EH (cell line): ENCODE data around the gene NF1.
A peak's percentile ranks its signal among the peaks of the same experiment; 100 is the strongest.
"Not testable (repeated sequence)": the region's sequence is repeated elsewhere in the genome, so short reads cannot be mapped to it uniquely, and the experiment has no call there.

Experiments used
- DNase-seq: peaks from one replicate; pipeline ENCODE4 v3.0.0-alpha.2; 2015; ENCODE audit warnings: low read depth

NF1 gene

DNA sequence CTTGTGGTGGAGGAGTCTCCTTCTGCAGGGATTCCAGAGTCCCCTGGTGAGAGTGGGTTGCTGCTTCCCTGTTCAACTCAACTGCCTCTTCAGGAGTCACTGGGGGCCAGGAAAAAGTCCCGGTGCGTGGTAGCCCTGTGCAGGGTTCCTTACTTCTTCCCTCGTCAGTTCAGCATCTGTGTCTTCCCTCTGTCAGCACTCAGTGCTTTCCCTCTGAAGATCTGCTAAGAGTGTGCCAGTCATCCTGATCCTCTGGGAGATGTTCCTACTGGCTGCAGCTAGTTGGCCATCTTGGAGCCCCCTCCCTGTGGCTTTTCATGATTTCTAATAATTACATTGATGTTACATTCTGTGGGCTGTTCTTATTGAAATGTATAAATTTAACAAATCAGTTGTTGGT, 36.5 kb downstream of the NF1 start:
- DNase-seq: no peak

GRCh38 chr17:31132977-31133376, 38.2 kb downstream of the NF1 start:
- DNase-seq: no peak

- peak; percentile 14 for DNase-seq
These were observed 39.8 kb downstream of the NF1 start for GRCh38 chr17:31134576-31134975.

- no peak for DNase-seq
These were observed 41.5 kb downstream of the NF1 start for GRCh38 chr17:31136319-31136718.

- DNase-seq: no peak
These were observed 45.3 kb downstream of the NF1 start for GRCh38 chr17:31140111-31140510.

GRCh38 chr17:31144428-31144827, 49.7 kb downstream of the NF1 start:
- no peak for DNase-seq

DNA sequence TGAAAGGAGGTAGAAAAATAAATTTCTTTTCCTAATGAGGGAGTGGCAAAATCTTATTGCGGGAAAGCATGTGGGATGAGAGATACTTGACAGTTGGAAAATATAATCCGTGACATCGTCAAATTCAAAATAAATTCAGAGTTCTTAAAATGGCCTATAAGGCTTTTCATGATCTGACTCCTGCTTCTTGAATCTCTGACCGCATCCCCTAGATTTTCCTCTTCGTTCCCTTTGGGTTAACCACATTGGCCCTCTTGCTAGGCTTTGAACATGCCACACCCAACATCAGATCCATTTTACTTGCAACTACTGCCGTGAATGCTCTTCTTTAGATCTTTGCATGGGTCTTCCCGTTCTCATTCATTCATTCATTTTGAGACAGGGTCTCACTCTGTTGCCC, 50.1 kb downstream of the NF1 start:
- DNase-seq: no peak

DNA sequence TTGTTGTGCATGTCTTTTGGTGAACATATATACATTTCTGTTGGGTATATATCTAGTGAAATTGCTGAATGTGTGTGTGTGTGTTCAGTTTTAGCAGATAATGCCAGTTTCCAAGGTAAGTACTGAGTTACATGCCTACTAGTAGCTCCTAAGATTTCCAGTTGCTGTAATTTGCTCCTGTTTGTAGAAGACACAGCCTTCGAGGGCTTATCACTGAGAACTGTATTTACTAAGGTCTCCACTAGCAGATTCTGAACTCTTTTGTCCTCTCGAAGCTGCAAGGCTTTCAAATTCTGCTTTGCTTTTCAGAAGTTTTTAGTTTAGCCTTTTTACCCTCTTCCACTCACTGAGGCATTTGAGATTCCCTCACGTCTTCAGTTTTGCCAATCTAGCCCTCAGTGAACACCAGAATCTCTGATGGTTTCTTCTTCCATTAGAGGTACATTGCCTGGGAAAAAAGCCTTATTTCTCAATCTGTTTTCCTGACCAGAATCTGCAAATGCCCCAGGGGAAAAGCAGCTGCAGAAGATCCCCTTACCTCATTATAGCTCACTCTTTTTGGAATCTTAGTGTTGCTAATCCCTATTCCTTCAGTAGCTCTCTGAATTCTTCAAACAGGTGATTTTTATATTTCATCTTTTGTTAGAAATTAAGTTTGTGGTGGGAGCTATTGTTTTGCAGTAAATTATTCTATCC, 52.9 kb downstream of the NF1 start:
- peak; percentile 55 for DNase-seq

GRCh38 chr17:31148205-31148604, 53.4 kb downstream of the NF1 start:
- peak; percentile 63 for DNase-seq

DNA sequence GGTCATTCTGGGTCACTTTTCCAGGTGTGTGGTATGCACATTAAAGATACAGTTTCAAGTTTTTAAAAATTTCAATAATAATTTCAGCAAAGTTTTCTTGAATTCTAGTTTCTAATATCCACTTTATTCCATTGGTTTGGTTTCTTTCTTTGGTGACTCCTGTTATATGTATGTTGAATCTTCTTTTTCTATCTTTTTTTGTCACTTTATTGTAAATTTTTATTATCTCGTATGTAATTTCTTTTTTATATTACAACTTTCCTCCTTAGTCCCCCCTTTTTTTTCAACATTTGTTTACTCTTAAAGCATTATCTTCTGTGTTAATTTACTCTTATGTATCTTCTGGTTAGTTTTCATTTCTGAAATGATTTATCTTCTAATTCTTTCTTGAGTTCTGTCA, 57.5 kb downstream of the NF1 start:
- no peak for DNase-seq

DNA sequence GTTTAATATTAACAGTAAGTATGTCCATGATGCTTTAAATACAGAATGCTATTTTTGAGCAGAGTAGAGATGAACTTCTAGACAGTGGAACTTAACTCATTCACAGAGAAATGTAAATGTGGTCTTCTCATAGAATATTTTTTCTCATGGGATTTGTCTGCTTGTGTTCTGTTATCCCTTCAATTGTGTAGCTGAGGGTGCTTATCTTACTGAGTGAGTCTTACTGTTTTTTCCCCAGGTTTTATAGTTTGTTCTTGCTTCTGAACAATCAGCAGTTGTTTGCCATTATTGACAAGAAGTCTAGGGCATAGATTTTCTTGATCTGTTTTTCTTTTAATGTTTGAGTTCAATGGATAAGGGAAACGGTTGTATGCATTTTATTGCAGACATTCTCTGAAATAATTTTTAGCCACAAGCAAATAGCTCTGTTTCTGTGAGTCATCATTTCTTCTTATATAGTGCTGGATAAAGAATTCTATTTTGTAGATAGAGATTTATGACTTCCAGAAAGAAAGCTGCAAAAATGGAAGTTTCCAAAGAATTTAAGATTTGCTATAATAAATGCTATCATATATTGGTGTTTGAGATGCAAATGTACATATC, 60.5 kb downstream of the NF1 start:
- peak; percentile 61 for DNase-seq

GRCh38 chr17:31156326-31156725, 61.5 kb downstream of the NF1 start:
- peak; percentile 82 for DNase-seq

- DNase-seq: not testable (repeated sequence)
These were observed 62.1 kb downstream of the NF1 start for GRCh38 chr17:31156864-31157263.

- DNase-seq: no peak
These were observed 64.1 kb downstream of the NF1 start for GRCh38 chr17:31158746-31159377.

DNA sequence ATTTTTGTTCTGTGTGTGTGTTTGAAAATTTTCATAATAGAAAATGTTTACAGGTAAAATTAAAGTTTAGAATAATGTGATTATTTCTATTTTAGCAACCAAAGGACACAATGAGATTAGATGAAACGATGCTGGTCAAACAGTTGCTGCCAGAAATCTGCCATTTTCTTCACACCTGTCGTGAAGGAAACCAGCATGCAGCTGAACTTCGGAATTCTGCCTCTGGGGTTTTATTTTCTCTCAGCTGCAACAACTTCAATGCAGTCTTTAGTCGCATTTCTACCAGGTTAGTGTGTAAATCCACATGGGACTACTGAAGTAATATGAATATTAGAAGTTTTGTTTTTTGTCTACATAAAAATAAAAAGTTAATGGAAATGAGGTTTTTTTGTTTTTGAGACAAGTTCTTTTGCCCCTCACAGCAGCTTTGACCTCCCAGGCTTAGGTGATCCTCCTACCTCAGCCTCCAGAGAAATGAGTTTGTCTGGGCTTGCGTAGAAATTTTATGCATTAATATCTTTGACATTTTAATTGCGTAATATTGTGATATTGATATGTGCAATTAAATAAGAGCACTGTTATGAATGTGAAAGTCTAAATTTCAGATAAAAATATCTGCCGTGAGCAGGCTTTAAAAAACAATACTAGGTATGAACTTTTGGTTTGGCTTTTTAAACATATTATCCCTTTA, 68.5 kb downstream of the NF1 start:
- DNase-seq: no peak

DNA sequence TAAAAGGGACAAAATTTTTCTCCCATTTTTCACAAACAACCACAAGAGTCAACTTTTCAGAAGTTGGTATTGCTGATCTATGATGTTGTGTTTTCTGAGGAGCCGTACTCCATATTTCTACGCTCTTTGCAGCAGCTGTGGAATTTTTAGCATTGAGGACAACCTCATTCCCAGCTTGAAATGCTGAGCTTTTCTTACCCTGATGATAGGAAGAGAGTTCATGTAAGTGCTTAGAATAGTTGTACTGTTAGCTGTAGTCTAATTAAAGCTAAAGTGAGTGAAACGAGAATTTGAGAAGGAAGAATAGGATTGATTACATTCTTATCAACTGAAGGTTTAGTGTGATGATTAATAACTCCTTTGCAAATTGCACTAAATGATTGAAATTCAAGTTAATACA, 72.3 kb downstream of the NF1 start:
- no peak for DNase-seq

GRCh38 chr17:31171701-31172100, 76.9 kb downstream of the NF1 start:
- peak; percentile 53 for DNase-seq

GRCh38 chr17:31172388-31172787, 77.6 kb downstream of the NF1 start:
- no peak for DNase-seq

- no peak for DNase-seq
These were observed 79.4 kb downstream of the NF1 start for GRCh38 chr17:31174215-31174614.

DNA sequence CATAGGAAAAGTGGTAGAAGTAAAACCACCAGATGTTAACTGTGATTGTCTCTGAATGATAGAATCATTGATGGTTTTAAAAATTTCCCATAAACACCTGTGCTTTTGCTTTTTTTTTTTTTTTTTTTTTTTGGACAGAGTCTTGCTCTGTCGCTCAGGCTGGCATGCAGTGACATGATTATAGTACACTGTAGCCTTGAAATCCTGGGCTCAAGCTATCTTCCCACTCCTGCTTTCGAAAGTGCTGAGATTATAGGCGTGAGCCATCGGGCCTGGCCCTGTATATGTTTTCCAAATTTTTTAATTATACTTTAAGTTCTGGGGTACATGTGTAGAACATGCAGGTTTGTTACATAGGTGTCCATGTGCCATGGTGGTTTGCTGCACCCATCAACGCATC, 80.5 kb downstream of the NF1 start:
- no peak for DNase-seq

- DNase-seq: not testable (repeated sequence)
These were observed 81.4 kb downstream of the NF1 start for GRCh38 chr17:31176143-31176542.

- peak; percentile 19 for DNase-seq
These were observed 84.2 kb downstream of the NF1 start for GRCh38 chr17:31178951-31179350.

GRCh38 chr17:31195305-31195704, 100.5 kb downstream of the NF1 start:
- DNase-seq: no peak
